Epidermal melanocyte (primary cell): ENCODE data around the gene SNAP91.
"Not testable (repeated sequence)": the region's sequence is repeated elsewhere in the genome, so short reads cannot be mapped to it uniquely, and the experiment has no call there.

ENCODE experiments used
- DNase-seq: peaks from one replicate; pipeline ENCODE4 v3.0.0; 2011; ENCODE audit warnings: low spot score; ENCODE audit not compliant: insufficient read length

Gene SNAP91

GRCh38 chr6:83550482-83550881 lies 158.4 kb downstream of the SNAP91 start:
- not testable (repeated sequence) for DNase-seq

- no peak for DNase-seq
Observed at GRCh38 chr6:83546636-83547035, 162.3 kb downstream of the SNAP91 start.

DNA sequence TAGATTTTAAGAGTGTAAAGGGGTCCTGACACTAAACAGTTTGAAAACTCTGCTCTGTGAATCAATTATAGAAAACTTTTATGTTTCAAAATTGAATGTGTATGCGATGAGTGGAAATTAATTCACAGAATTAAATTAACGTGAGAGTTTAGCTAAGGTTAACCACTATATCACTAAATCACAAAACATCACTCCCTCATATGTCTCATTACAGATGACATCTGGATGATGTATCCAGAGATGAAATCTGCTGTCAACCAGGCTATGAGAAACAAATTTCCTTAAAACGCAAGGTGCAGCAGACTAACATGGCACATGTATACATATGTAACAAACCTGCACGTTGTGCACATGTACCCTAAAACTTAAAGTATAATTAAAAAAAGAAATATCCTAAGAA lies 169.2 kb downstream of the SNAP91 start:
- DNase-seq = no peak

GRCh38 chr6:83536647-83537589 lies 172.0 kb downstream of the SNAP91 start:
- no peak for DNase-seq

- no peak for DNase-seq
Observed at GRCh38 chr6:83536034-83536646, 172.8 kb downstream of the SNAP91 start.

- DNase-seq = no peak
Observed at GRCh38 chr6:83518816-83519480, 190.0 kb downstream of the SNAP91 start.

DNA sequence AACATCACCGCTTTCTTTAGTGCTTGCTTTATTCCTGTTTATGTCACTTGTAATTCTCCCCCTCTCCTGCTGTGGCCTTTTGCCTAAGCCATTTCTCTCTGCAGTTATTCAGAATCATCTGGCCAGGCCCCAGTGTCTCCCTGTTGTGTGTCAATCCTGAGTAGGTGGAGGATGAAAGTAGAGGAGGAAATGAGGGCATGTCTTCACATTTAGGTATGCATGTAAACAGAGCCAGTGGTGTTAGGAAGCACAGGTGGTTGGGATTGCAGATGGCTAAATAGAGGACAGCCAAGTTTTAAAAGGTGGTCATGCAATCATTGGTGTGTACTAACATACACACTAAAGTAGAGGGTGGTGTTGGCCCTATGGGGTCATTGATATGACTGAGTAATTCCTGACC lies 191.4 kb downstream of the SNAP91 start:
- no peak for DNase-seq

DNA sequence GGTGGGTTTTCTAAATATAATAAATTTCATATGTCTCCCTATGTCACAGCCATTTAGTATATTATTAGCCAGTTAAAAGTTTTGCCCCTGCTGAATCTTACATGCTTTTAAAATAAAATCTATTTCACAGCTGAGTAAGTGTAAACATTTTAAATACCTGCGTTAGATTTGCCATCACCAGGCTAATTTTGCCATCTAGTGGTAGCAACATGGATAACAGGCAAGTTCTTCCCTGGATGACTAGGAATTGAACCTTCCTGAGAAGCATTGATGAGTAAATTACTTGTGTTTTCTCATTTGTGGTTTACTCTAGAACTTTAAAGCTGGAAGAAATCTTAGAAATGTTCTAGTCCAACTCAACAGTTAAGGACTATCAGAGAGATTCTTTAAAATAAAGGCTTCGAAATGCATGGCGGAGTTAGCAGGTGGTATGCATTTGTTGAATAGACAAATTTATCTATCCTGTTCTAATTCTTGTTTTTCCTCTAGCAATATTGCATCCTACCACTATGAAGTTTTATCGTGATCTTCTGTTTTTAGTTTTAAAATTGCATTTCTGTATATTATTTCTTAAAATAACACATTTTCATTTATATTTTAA lies 193.9 kb downstream of the SNAP91 start:
- DNase-seq = no peak

DNA sequence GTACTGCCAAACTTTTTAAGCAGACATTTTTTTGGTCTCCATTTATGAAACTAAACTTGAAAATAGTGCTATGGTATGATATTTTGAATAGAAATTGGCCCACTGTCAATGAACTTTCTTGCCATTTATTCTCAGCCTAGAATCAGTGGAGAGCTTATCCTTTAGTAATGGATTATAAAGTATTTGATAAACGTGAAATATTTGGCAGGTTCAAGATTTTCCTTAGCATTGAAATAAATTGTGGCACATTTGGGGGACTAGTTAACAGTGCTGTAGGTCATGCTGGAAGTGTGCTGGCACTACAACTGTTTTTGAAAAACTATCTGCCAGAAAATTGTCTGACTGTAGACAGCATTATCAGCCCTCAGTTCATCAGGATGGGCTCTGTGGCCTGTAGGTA lies 194.4 kb downstream of the SNAP91 start:
- no peak for DNase-seq

DNA sequence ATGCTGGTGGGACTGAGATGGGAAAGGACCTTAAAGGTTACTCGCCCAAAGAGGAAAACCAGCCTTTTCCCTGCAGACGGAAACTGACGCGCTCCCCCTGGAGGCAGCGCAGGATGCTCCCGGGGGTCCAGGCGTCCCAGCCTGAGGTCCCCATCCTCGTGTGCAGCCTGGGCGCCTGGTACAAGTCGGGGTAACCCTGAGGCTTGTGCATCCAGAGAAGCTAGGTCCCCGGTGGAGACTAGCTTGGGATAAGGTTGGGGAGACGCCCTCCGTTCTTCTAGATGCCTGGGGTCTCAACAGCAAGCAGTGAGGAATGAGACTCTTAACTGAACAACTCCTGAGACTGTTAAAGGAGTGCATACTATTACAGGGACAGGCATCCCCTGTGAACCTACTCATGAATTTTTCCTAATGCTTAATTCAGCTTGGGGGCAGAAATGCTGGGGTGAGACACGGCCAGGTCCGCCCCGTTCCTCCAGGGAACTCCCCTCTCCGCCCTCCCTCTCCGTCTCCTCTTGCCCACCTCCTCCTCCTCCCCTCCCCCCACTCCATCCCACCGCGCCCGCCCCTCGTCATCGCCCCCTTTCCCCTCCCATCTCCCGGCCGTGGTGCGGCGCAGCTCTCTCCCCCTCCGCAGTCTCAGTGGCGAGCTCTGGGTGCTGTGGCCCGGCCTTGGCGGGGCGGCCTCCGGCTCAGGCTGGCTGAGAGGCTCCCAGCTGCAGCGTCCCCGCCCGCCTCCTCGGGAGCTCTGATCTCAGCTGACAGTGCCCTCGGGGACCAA lies 196.8 kb downstream of the SNAP91 start, which contains the start of gene PRSS35:
Gene PRSS35 (plus strand): TSS at position 634 of the 781 bp plus-strand sequence. CDS start 10,908 bp downstream, outside the sequence.
- peak; percentile 21 for DNase-seq

GRCh38 chr6:83511266-83511665 lies 197.6 kb downstream of the SNAP91 start:
- no peak for DNase-seq

DNA sequence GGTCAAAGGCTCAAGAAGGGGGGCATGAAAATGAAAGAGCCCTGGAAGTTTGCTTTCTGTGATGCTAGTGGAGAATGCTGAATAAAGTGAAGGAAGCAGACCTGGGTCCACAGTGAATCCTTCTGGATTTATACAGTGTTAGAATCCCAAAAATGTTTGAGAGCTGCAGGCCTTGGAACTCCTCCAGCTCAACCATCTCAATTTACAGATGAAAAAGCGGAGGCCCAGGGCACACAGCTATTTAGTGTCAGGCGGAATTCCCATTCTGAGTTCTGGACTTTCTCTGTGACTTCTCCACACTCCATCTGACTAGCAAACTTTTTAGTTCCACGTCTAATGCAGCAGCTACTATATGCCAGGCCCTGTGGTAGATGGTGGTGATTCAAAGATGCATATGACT lies 198.1 kb downstream of the SNAP91 start:
- DNase-seq = no peak

GRCh38 chr6:83509441-83509840 lies 199.5 kb downstream of the SNAP91 start:
- DNase-seq = no peak

GRCh38 chr6:83505356-83505755 lies 203.5 kb downstream of the SNAP91 start:
- DNase-seq = no peak
